SU-DHL-6 (cell line): ENCODE data around the gene LTB4R.

ENCODE experiments used
- CTCF ChIP-seq: fragments of 200-600 bp; sonication (generic); IDR thresholded peaks from one replicate; pipeline ENCODE4 v1.5.1; 2017; ENCODE audit warnings: antibody characterized with exemption, mild to moderate bottlenecking, low read length, moderate library complexity; ENCODE audit not compliant: insufficient read depth, poor library complexity, severe bottlenecking
- EZH2phosphoT487 ChIP-seq: fragments of 200-600 bp; sonication (generic), shearing (Covaris generic); conservative IDR thresholded peaks from 2 replicates; pipeline ENCODE4 v1.6.1; 2018; ENCODE audit warnings: mild to moderate bottlenecking, antibody characterized with exemption, low read length, moderate library complexity, mixed read lengths

GRCh38 chr14:24331731-24332267 lies 20.5 kb downstream of the LTB4R start:
- TF ChIP-seq CTCF, result no peak
- TF ChIP-seq EZH2phosphoT487, result no peak
